Endothelial cell of umbilical vein (primary cell): ENCODE data around the gene CCDC187.
"Not testable (repeated sequence)": the region's sequence is repeated elsewhere in the genome, so short reads cannot be mapped to it uniquely, and the experiment has no call there.

ENCODE experiments used
- EZH2 ChIP-seq: IDR thresholded peaks from 2 replicates; pipeline ENCODE4 v1.6.1; 2012; ENCODE audit warnings: borderline replicate concordance, low read depth, mild to moderate bottlenecking, moderate library complexity, low read length, inconsistent platforms; ENCODE audit not compliant: severe bottlenecking
- FOS ChIP-seq: IDR thresholded peaks from 2 replicates; pipeline ENCODE4 v1.6.1; 2011; ENCODE audit warnings: mild to moderate bottlenecking, low read length, moderate library complexity, borderline replicate concordance; ENCODE audit not compliant: insufficient read depth
- GATA2 ChIP-seq: IDR thresholded peaks from 2 replicates; pipeline ENCODE4 v1.7.0; 2011; ENCODE audit warnings: low read depth, mild to moderate bottlenecking, moderate library complexity, mixed read lengths, low read length; ENCODE audit not compliant: insufficient read length, insufficient read depth
- JUN ChIP-seq: IDR thresholded peaks from 2 replicates; pipeline ENCODE4 v1.6.1; 2011; ENCODE audit warnings: borderline replicate concordance, low read depth; ENCODE audit not compliant: insufficient read length, insufficient read depth
- MYC ChIP-seq: IDR thresholded peaks from one replicate; pipeline ENCODE4 v1.6.1; 2011; ENCODE audit warnings: mild to moderate bottlenecking, low read depth, low read length
- POLR2A ChIP-seq: IDR thresholded peaks from 2 replicates; pipeline ENCODE4 v1.6.1; 2012; ENCODE audit warnings: low read depth, mild to moderate bottlenecking, control low read depth, low read length
- POLR2AphosphoS5 ChIP-seq: IDR thresholded peaks from 2 replicates; pipeline ENCODE4 v1.6.1; 2012; ENCODE audit warnings: low read depth, mild to moderate bottlenecking, control low read depth, low read length, moderate library complexity; ENCODE audit not compliant: insufficient read depth
- TF ChIP-seq, protein P1 (sequence below), 2 donors: IDR thresholded peaks; 1 replicate in 1 of 2; 2 replicates in 1 of 2; pipeline ENCODE4 v1.5.1; 2011; ENCODE audit warnings: low read length in 2 of 2, mild to moderate bottlenecking in 2 of 2, moderate library complexity in 2 of 2, control low read depth in 1 of 2, inconsistent platforms in 1 of 2, low read depth in 1 of 2; ENCODE audit not compliant: insufficient read depth in 1 of 2; ENCODE audit errors: extremely low read depth in 1 of 2
- TF ChIP-seq, protein P2 (sequence below): IDR thresholded peaks from 2 replicates; pipeline ENCODE4 v1.6.1; 2011; ENCODE audit not compliant: insufficient read depth, insufficient read length

GRCh38 chr9:136319244-136319643 lies 15.3 kb upstream of the CCDC187 start:
- TF ChIP-seq, protein P1, sequence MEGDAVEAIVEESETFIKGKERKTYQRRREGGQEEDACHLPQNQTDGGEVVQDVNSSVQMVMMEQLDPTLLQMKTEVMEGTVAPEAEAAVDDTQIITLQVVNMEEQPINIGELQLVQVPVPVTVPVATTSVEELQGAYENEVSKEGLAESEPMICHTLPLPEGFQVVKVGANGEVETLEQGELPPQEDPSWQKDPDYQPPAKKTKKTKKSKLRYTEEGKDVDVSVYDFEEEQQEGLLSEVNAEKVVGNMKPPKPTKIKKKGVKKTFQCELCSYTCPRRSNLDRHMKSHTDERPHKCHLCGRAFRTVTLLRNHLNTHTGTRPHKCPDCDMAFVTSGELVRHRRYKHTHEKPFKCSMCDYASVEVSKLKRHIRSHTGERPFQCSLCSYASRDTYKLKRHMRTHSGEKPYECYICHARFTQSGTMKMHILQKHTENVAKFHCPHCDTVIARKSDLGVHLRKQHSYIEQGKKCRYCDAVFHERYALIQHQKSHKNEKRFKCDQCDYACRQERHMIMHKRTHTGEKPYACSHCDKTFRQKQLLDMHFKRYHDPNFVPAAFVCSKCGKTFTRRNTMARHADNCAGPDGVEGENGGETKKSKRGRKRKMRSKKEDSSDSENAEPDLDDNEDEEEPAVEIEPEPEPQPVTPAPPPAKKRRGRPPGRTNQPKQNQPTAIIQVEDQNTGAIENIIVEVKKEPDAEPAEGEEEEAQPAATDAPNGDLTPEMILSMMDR (IDR thresholded peaks at IDR 0.05; ENCODE audit: extremely low read depth in 1 of 2, insufficient read depth in 1 of 2, low read depth in 1 of 2, low read length in 2 of 2): not testable (repeated sequence)
- not testable (repeated sequence) for TF ChIP-seq POLR2A, JUN, EZH2, POLR2AphosphoS5, GATA2, FOS, MYC
- TF ChIP-seq, protein P2, sequence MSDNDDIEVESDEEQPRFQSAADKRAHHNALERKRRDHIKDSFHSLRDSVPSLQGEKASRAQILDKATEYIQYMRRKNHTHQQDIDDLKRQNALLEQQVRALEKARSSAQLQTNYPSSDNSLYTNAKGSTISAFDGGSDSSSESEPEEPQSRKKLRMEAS: not testable (repeated sequence)
